ENCODE measurements around the gene OR10A4.
"Not testable (repeated sequence)": the region's sequence is repeated elsewhere in the genome, so short reads cannot be mapped to it uniquely, and the experiment has no call there.

OR10A4 gene

GRCh38 chr11:6876325-6876724 is at the start of gene OR10A4:
TSS of gene OR10A4 (plus strand) at chr11:6876625. CDS start at chr11:6876648, 23 bp downstream.
- DNase-seq (ENCODE audit: low read depth in 2 of 2), result no peak

- DNase-seq (ENCODE audit: low read depth in 2 of 2), result no peak
These were observed 48.3 kb upstream of the OR10A4 start for GRCh38 chr11:6828103-6828502.

DNA sequence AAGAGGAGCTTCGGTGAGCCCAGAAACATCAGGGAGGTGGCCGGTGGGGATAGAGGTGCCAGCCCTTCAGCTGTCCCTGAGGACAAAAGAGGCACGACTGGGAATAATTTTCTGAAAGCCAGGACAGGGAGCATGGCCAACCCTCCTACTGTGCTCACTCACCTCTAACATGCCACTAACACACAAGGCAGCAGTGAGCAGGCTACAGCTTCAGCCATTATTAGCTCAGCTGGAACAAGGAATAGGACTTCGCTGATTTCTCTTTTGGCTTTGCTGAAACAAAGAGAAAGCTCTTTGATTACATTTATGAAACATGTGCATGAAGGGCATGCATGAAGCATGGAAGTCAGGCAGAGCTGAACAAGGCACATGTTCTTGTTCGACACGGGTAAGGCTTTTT is 43.1 kb upstream of the OR10A4 start:
- DNase-seq (ENCODE audit: low read depth in 2 of 2), result no peak

DNA sequence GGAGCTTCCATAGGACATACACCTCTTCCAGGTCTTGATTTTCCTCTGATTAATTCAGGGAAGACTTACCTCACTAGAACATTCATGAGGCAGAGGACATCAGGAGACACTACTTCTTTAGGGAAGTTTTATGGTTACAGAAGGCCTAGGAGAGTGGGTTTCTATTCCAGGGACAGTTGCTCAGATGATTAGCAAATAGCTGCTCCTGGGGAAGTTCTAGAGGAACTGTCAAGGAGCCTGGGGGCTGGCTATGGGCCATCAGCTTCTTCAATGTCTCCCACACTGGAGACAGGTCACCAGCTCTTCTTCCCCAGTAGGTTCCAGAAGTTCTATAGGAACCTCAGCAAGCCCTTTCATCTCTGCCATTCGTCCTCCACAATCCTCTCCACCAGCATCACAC is 42.4 kb upstream of the OR10A4 start:
- DNase-seq (ENCODE audit: low read depth in 2 of 2), result no peak

- no peak for DNase-seq (ENCODE audit: low read depth in 2 of 2)
These were observed 34.7 kb upstream of the OR10A4 start for GRCh38 chr11:6841694-6842093.

GRCh38 chr11:6843670-6844069 is 32.8 kb upstream of the OR10A4 start:
- no peak for DNase-seq (ENCODE audit: low read depth in 2 of 2)

GRCh38 chr11:6844356-6844755 is 32.1 kb upstream of the OR10A4 start:
- no peak for DNase-seq (ENCODE audit: low read depth in 2 of 2)

DNA sequence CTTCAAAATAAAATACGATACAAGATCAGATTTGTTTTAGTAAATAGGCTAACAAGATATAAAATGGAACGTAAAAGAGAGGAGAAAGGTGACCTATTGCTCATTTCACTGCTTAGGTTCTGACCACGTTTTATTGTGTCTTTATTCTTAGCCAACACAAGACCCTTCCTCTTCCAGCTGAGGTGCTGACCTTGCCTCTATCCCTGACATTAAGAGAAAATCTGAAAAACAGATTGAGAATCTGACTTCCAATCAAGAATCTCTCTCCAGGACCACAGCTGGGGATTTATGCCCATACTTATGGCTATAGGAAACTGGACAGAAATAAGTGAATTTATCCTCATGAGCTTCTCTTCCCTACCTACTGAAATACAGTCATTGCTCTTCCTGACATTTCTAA is 31.0 kb upstream of the OR10A4 start, which contains the start of gene OR10A5:
Gene OR10A5 (plus strand): TSS at position 301 of the 400 bp plus-strand sequence. CDS start 0 bp downstream, at position 301.
- no peak for DNase-seq (ENCODE audit: low read depth in 2 of 2)

DNA sequence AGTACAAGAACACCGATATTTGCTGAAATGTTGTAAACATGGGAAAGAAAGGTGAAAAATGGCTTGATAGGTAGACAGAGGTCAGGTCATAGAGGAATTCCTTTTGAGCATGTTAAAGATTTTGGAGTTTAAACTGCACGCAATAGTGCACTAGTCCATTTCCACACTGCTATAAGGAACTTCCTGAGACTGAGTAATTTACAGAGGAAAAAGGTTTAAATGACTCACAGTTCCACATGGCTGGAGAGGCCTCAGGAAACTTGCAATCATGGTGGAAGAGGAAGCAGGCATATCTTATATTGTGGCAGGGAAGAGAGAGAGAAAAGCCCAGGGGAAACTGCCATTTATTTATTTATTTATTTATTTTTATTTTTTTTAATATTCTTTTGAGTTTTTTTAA is 25.9 kb upstream of the OR10A4 start:
- DNase-seq (ENCODE audit: low read depth in 2 of 2), result no peak

- not testable (repeated sequence) for DNase-seq (ENCODE audit: low read depth in 2 of 2)
These were observed 21.6 kb upstream of the OR10A4 start for GRCh38 chr11:6854801-6855200.

- DNase-seq (ENCODE audit: low read depth in 2 of 2), result no peak
These were observed 20.4 kb upstream of the OR10A4 start for GRCh38 chr11:6855971-6856541.

GRCh38 chr11:6856871-6857270 is 19.6 kb upstream of the OR10A4 start:
- no peak for DNase-seq (ENCODE audit: low read depth in 2 of 2)

DNA sequence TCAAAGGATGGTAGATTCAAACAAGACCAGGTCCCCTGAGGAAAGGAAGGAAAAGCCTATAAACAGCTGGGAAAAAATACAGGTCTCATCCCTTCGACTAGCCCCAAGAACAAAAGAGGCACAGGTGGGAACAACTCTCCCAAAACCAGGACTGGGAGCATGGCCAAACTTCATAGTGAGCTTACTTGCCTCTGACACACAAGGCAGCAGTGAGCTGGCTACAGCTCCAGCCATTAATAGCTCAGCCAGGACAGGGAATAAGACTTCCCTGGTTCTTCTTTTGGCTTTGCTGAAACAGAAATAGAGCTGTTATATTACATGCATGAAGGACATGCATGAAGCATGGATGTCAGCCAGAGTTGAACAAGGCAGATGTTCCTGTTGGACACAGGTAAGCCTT is 13.5 kb upstream of the OR10A4 start, which contains the start of gene OR10A2:
Gene OR10A2 (plus strand): TSS at position 97 of the 400 bp plus-strand sequence. CDS start 6,698 bp downstream, outside the sequence.
- no peak for DNase-seq (ENCODE audit: low read depth in 2 of 2)

DNA sequence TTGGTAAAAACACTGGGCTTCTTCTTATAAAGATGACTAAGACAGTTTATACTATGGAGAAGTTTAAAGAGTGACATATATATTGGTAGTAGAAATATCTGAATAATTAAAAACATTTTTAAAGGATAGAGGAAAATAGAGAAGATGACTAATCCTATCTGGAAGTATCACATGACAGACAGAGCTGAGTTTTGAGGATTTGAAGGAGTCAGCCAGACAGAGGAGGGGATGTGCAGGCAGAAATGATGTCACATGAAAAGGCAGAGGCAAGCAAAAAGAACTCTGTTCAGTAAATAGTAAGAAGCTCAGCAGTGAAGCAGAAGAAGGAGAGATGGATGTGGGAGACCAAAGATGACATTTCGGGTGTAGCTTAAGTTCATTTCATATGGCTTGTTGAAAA is 12.0 kb upstream of the OR10A4 start:
- no peak for DNase-seq (ENCODE audit: low read depth in 2 of 2)

GRCh38 chr11:6871278-6871677 is 5.1 kb upstream of the OR10A4 start:
- DNase-seq (ENCODE audit: low read depth in 2 of 2), result no peak

DNA sequence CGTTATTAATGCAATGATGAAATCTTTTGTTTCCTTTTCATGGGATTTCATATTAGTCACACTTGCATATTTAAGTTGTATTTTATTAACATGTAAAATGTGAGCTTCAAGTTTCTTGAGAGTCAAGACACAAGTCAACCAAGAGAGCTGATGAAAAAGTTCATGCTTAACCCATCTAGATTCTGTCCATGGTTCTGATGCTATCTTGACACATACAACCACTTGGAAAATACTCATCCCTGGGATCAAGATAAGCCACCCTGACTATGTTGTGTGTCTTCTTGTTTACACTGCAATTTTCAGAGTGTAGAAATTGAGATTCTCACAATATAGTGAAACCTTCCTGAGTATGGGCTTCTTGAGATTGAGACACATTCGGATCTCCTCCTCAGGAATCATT is 664 bp upstream of the OR10A4 start:
- DNase-seq (ENCODE audit: low read depth in 2 of 2), result no peak

DNA sequence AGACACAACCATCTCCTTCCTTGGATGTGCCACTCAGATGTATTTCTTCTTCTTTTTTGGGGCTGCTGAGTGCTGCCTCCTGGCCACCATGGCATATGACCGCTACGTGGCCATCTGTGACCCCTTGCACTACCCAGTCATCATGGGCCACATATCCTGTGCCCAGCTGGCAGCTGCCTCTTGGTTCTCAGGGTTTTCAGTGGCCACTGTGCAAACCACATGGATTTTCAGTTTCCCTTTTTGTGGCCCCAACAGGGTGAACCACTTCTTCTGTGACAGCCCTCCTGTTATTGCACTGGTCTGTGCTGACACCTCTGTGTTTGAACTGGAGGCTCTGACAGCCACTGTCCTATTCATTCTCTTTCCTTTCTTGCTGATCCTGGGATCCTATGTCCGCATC is 489 bp downstream of the OR10A4 start:
- DNase-seq (ENCODE audit: low read depth in 2 of 2), result no peak

GRCh38 chr11:6882751-6883150 is 6.3 kb downstream of the OR10A4 start:
- DNase-seq (ENCODE audit: low read depth in 2 of 2), result no peak

DNA sequence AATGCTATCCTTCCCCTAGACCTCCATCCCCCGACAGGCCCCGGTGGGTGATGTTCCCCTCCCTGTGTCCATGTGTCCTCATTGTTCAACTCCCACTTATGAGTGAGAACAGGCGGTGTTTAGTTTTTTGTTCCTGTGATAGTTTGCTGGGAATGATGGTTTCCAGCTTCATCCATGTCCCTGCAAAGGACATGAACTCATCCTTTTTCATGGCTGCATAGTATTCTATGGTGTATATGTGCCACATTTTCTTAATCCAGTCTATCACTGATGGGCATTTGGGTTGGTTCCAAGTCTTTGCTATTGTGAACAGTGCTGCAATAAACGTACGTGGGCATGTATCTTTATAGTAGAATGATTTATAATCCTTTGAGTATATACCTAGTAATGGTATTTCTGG is 11.3 kb downstream of the OR10A4 start:
- not testable (repeated sequence) for DNase-seq (ENCODE audit: low read depth in 2 of 2)

DNA sequence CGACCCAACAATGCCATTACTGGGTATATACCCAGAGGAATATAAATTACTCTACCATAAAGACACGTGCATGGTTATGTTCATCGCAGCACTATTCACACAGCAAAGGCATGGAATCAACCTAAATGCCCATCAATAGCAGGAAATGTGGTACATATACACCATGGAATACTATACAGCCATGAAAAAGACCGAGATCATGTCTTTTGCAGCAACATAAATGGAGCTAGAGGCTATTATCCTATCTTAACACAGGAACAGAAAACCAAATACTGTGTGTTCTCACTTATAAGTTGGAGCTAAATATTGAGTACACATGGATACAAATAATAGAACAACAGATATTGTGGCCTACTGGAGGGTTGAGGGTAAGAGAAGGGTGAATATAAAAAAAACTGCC is 12.4 kb downstream of the OR10A4 start:
- DNase-seq (ENCODE audit: low read depth in 2 of 2), result no peak

DNA sequence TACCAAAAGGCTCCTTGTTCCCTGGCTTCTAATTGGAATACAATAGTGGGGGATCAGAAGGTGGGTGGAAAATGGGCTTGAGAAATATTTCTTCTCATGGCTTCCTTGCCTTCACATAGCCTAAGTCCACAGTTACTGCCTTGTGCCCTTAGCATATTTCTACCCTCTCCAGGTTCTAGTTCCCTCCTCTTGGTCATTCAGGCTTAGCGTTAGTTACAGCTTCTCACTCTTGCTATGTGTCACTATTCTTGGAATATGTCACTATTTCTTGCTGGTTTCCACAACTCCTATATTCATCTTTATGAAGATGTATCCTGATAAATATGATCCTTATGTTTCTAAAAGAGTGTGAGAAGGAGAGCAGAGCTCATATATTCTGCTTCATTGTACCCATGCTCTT is 13.4 kb downstream of the OR10A4 start:
- no peak for DNase-seq (ENCODE audit: low read depth in 2 of 2)

DNA sequence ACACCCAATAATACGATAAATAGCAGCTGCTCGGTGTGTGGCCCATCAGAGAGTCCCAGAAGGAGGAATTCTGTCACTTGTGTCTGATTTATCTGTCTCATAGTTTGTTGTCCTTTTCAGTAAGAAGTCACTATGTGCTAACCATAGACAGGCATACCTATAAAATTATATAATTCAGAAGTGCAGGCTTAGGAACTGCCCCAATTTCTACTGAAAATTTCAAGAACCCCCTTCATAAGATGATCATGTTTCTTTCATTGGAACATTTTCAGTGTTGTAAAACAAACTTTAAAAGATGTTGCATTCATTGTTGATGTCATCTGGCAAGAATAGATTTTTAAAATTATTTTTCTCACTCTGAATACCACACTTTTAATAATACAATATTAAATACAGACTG is 16.0 kb downstream of the OR10A4 start, which contains the start of gene OR2D2:
Gene OR2D2 (minus strand): TSS at position 101 of the 400 bp plus-strand sequence. CDS start 0 bp downstream, at position 101.
- DNase-seq (ENCODE audit: low read depth in 2 of 2), result no peak

DNA sequence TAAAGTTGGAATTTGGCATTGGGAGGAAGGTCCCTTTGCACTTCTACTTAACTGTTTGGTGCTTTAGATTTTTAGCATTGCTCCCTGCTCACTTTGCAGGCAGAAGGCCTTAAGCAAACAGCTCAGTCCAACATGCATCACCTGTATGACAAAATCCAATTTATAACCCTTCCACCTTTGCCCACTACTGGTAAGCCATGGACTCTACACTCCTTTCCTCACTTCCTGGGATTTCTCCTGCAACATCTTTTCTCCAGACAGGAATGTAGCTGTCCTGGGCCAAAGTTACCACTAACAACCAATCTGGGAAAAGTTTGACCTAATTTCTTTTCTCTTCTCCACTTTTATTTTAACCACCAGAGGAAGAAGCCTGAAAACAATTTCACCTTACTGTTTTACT is 17.7 kb downstream of the OR10A4 start:
- no peak for DNase-seq (ENCODE audit: low read depth in 2 of 2)

GRCh38 chr11:6895010-6895409 is 18.6 kb downstream of the OR10A4 start:
- no peak for DNase-seq (ENCODE audit: low read depth in 2 of 2)
